WTC11 (cell line): ENCODE results near the gene CRYBB2. TPM values are rescaled to one million over a fixed set of nuclear protein-coding genes. Genes with fewer than 3 reads are reported as not detected.

Source experiments
- ATAC-seq: fragments of 200-7000 bp; cut with Tn5 transposase; 2 replicates; pipeline ENCODE4 v1.10.0; 2021; ENCODE audit warnings: mild to moderate bottlenecking, moderate library complexity
- CTCF ChIA-PET: fragments of 300-600 bp; sonication (Branson Sonifier 250); formaldehyde crosslinking; loops from one replicate; lab custom pipeline; 2021; ENCODE audit warnings: antibody characterized with exemption; lab: Charles Lee
- POLR2A ChIA-PET: fragments of 350-600 bp; sonication (Branson Sonifier 250); formaldehyde crosslinking; loops from one replicate; lab custom pipeline; 2021; ENCODE audit warnings: antibody characterized with exemption; lab: Charles Lee
- DNase-seq: peaks from one replicate; pipeline ENCODE4 v3.0.0; 2021; ENCODE audit warnings: low spot score
- H3K27ac Mint-ChIP-seq: 2 replicates; pipeline ENCODE4 v1.8.0; 2021; ENCODE audit warnings: mixed read lengths
- H3K27me3 Mint-ChIP-seq: 2 replicates; pipeline ENCODE4 v1.8.0; 2021; ENCODE audit warnings: low read depth, mild to moderate bottlenecking, moderate library complexity, mixed read lengths
- H3K36me3 Mint-ChIP-seq: 2 replicates; pipeline ENCODE4 v1.8.0; 2021; ENCODE audit warnings: mixed read lengths
- H3K4me1 Mint-ChIP-seq: 2 replicates; pipeline ENCODE4 v1.8.0; 2022; ENCODE audit warnings: mixed read lengths
- H3K4me3 Mint-ChIP-seq: 2 replicates; pipeline ENCODE4 v1.8.0; 2021; ENCODE audit warnings: mild to moderate bottlenecking, moderate library complexity, mixed read lengths
- H3K9me3 Mint-ChIP-seq: 2 replicates; pipeline ENCODE4 v1.8.0; 2021; ENCODE audit warnings: mixed read lengths
- CBFB ChIP-seq: sonication (generic); formaldehyde crosslinking; IDR thresholded peaks from 2 replicates; pipeline ENCODE4 v1.8.1; 2022; ENCODE audit warnings: mild to moderate bottlenecking, low read depth, missing genetic modification reagents
- ESRRA ChIP-seq: sonication (generic); formaldehyde crosslinking; IDR thresholded peaks from 2 replicates; pipeline ENCODE4 v1.8.1; 2022; ENCODE audit warnings: mild to moderate bottlenecking, missing genetic modification reagents, borderline replicate concordance
- ETV6 ChIP-seq: sonication (generic); formaldehyde crosslinking; IDR thresholded peaks from 2 replicates; pipeline ENCODE4 v1.8.1; 2022; ENCODE audit warnings: mild to moderate bottlenecking, missing genetic modification reagents
- FOXK1 ChIP-seq: sonication (generic); formaldehyde crosslinking; IDR thresholded peaks from 2 replicates; pipeline ENCODE4 v1.8.0; 2022; ENCODE audit warnings: mild to moderate bottlenecking, moderate library complexity, missing genetic modification reagents
- FOXP1 ChIP-seq: sonication (generic); formaldehyde crosslinking; IDR thresholded peaks from 2 replicates; pipeline ENCODE4 v1.8.0; 2022; ENCODE audit warnings: missing genetic modification reagents, mild to moderate bottlenecking, moderate library complexity, borderline replicate concordance
- GRHL2 ChIP-seq: fragments of 250-450 bp; sonication (Bioruptor Pico); IDR thresholded peaks from 2 replicates; pipeline ENCODE4 v1.8.0; 2022; ENCODE audit warnings: mild to moderate bottlenecking, moderate library complexity; ENCODE audit not compliant: insufficient replicate concordance, severe bottlenecking
- GTF2I ChIP-seq: fragments of 250-450 bp; sonication (Bioruptor Pico); conservative IDR thresholded peaks from 2 replicates; pipeline ENCODE4 v1.4.0; 2021; ENCODE audit warnings: mild to moderate bottlenecking
- JUN ChIP-seq: sonication (generic); formaldehyde crosslinking; IDR thresholded peaks from 2 replicates; pipeline ENCODE4 v1.8.0; 2023; ENCODE audit warnings: mild to moderate bottlenecking, missing genetic modification reagents
- PRRX2 ChIP-seq: fragments of 250-450 bp; sonication (Bioruptor Pico); IDR thresholded peaks from 2 replicates; pipeline ENCODE4 v1.8.0; 2021; ENCODE audit warnings: mild to moderate bottlenecking
- SMAD3 ChIP-seq: sonication (generic); formaldehyde crosslinking; IDR thresholded peaks from 2 replicates; pipeline ENCODE4 v1.8.0; 2022; ENCODE audit warnings: missing genetic modification reagents, mild to moderate bottlenecking, borderline replicate concordance
- TEAD1 ChIP-seq: sonication (generic); formaldehyde crosslinking; IDR thresholded peaks from 2 replicates; pipeline ENCODE4 v1.8.0; 2022; ENCODE audit warnings: mild to moderate bottlenecking, missing genetic modification reagents
- TP53 ChIP-seq: sonication (generic); formaldehyde crosslinking; IDR thresholded peaks from 2 replicates; pipeline ENCODE4 v1.8.1; 2023; ENCODE audit warnings: mild to moderate bottlenecking, missing genetic modification reagents
- ZBTB21 ChIP-seq: sonication (generic); formaldehyde crosslinking; IDR thresholded peaks from 2 replicates; pipeline ENCODE4 v1.8.1; 2023; ENCODE audit warnings: mild to moderate bottlenecking, missing genetic modification reagents, borderline replicate concordance
- ZNF138 ChIP-seq: sonication (generic); formaldehyde crosslinking; conservative IDR thresholded peaks from 2 replicates; pipeline ENCODE4 v1.8.1; 2022; ENCODE audit warnings: mild to moderate bottlenecking, moderate library complexity, missing genetic modification reagents
- ZNF219 ChIP-seq: sonication (generic); formaldehyde crosslinking; IDR thresholded peaks from 2 replicates; pipeline ENCODE4 v1.8.0; 2023; ENCODE audit warnings: missing genetic modification reagents, mild to moderate bottlenecking, borderline replicate concordance
- ZNF232 ChIP-seq: sonication (generic); formaldehyde crosslinking; IDR thresholded peaks from 2 replicates; pipeline ENCODE4 v1.8.0; 2022; ENCODE audit warnings: mild to moderate bottlenecking, missing genetic modification reagents
- total RNA-seq: library from RNA; stranded (reverse); gene quantifications from 3 replicates; pipeline ENCODE4 v1.2.3, GENCODE V29; 2021
- TF ChIP-seq, protein P1 (sequence below): sonication (generic); formaldehyde crosslinking; IDR thresholded peaks from 2 replicates; pipeline ENCODE4 v1.8.0; 2022; ENCODE audit warnings: missing genetic modification reagents
- TF ChIP-seq, protein P2 (sequence below): sonication (generic); formaldehyde crosslinking; IDR thresholded peaks from 2 replicates; pipeline ENCODE4 v1.8.0; 2023; ENCODE audit warnings: missing genetic modification reagents
- TF ChIP-seq, protein P3 (sequence below): fragments of 250-450 bp; sonication (Bioruptor Pico); IDR thresholded peaks from 2 replicates; pipeline ENCODE4 v1.9.0; 2021; ENCODE audit warnings: mild to moderate bottlenecking
- TF ChIP-seq, protein P4 (sequence below): sonication (generic); formaldehyde crosslinking; IDR thresholded peaks from 2 replicates; pipeline ENCODE4 v1.8.1; 2022; ENCODE audit warnings: low read depth, mild to moderate bottlenecking, moderate library complexity, missing genetic modification reagents, borderline replicate concordance
- TF ChIP-seq, protein P5 (sequence below): sonication (generic); formaldehyde crosslinking; IDR thresholded peaks from 2 replicates; pipeline ENCODE4 v1.8.1; 2022; ENCODE audit warnings: mild to moderate bottlenecking, moderate library complexity, missing genetic modification reagents
- TF ChIP-seq, protein P6 (sequence below): sonication (generic); formaldehyde crosslinking; IDR thresholded peaks from 2 replicates; pipeline ENCODE4 v1.8.0; 2022; ENCODE audit warnings: mild to moderate bottlenecking, missing genetic modification reagents
- TF ChIP-seq, protein P7 (sequence below): sonication (generic); formaldehyde crosslinking; IDR thresholded peaks from 2 replicates; pipeline ENCODE4 v1.8.0; 2022; ENCODE audit warnings: mild to moderate bottlenecking, missing genetic modification reagents

Gene CRYBB2
- total RNA-seq, 1 experiment from 2014 or later, result 0.28 TPM

DNA sequence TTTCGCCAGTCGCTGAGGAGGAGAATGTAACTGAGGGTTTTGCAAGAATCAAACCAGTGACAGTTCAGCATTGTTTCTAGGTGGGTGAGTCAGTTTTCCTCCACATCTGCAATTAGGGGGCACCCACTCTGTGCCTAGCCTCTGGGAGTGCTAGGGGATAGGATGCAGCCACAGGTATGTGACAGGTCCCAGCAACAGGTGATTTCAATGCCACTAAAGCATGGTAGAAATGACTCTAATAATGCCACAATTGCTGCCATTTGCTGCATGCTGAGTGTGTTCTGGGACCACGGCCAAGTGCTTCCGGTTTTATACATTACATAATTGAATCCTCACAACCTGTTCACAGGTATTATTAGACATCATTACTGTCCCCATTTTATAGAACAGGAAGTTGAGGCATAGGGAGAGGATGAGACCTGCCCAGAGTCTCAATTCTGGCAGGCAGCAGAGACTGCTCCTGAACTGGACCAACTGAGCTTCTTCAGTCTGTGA, 556 bp downstream of the CRYBB2 start:
- H3K4me1 Mint-ChIP-seq, result no peaks in the 10 kb centered on the region
- H3K9me3 Mint-ChIP-seq, result peaks cover 13% of the 10 kb centered on the region
- H3K27ac Mint-ChIP-seq, result no peak overlapping the region
- H3K4me3 Mint-ChIP-seq, result no peak overlapping the region
- POLR2A ChIA-PET, result no interaction called here
- no peaks in the 10 kb centered on the region for H3K36me3 Mint-ChIP-seq
- DNase-seq, result no peak
- peaks cover 10% of the 10 kb centered on the region for H3K27me3 Mint-ChIP-seq
- TF ChIP-seq TP53 (CRISPR knock-in tag), result no peak
- no peak for TF ChIP-seq JUN (CRISPR knock-in tag)
- TF ChIP-seq ETV6, result no peak
- no peak for TF ChIP-seq ZNF232 (CRISPR knock-in tag)
- CTCF ChIA-PET, result no interaction called here
- ATAC-seq, result no peak

DNA sequence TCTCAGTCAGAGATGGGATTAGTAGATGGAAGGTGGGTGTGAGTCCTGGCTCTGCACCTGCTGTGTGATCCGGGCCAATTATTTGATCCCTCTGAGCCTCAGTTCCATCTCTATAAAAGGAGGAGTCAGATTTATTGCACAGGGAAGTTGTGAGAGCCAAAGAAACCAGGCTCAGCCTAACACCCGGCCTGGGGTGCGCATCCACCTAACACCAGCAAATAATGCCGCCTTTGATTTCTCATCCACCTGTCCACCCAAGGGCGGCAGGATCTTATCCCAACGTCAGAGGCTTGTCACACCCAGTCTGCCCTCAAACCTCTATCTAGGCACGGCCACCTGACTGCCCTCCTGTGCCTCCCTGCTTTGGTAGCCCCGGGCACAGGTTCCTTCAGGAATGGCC, 2.4 kb downstream of the CRYBB2 start:
- no peak overlapping the region for H3K4me3 Mint-ChIP-seq
- DNase-seq (no peak), ATAC-seq (no peak)
- H3K4me1 Mint-ChIP-seq, result no peaks in the 10 kb centered on the region
- no peak overlapping the region for H3K27ac Mint-ChIP-seq
- CTCF ChIA-PET, result no interaction called here
- no peaks in the 10 kb centered on the region; the same call in none of the 2 replicates for H3K27me3 Mint-ChIP-seq
- H3K36me3 Mint-ChIP-seq, result no peaks in the 10 kb centered on the region
- POLR2A ChIA-PET, result no interaction called here
- H3K9me3 Mint-ChIP-seq, result no peaks in the 10 kb centered on the region
- TF ChIP-seq GTF2I (CRISPR knock-in tag) (no peak), PRRX2 (CRISPR knock-in tag) (no peak), TEAD1 (CRISPR knock-in tag) (no peak), GRHL2 (CRISPR knock-in tag) (no peak), CBFB (no peak), ZBTB21 (no peak), ZNF138 (CRISPR knock-in tag) (no peak), ESRRA (CRISPR knock-in tag) (no peak), SMAD3 (no peak)
- TF ChIP-seq, protein P1, sequence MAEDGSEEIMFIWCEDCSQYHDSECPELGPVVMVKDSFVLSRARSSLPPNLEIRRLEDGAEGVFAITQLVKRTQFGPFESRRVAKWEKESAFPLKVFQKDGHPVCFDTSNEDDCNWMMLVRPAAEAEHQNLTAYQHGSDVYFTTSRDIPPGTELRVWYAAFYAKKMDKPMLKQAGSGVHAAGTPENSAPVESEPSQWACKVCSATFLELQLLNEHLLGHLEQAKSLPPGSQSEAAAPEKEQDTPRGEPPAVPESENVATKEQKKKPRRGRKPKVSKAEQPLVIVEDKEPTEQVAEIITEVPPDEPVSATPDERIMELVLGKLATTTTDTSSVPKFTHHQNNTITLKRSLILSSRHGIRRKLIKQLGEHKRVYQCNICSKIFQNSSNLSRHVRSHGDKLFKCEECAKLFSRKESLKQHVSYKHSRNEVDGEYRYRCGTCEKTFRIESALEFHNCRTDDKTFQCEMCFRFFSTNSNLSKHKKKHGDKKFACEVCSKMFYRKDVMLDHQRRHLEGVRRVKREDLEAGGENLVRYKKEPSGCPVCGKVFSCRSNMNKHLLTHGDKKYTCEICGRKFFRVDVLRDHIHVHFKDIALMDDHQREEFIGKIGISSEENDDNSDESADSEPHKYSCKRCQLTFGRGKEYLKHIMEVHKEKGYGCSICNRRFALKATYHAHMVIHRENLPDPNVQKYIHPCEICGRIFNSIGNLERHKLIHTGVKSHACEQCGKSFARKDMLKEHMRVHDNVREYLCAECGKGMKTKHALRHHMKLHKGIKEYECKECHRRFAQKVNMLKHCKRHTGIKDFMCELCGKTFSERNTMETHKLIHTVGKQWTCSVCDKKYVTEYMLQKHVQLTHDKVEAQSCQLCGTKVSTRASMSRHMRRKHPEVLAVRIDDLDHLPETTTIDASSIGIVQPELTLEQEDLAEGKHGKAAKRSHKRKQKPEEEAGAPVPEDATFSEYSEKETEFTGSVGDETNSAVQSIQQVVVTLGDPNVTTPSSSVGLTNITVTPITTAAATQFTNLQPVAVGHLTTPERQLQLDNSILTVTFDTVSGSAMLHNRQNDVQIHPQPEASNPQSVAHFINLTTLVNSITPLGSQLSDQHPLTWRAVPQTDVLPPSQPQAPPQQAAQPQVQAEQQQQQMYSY (CRISPR knock-in tag), result no peak
- TF ChIP-seq, all 79 proteins: peak for 0

DNA sequence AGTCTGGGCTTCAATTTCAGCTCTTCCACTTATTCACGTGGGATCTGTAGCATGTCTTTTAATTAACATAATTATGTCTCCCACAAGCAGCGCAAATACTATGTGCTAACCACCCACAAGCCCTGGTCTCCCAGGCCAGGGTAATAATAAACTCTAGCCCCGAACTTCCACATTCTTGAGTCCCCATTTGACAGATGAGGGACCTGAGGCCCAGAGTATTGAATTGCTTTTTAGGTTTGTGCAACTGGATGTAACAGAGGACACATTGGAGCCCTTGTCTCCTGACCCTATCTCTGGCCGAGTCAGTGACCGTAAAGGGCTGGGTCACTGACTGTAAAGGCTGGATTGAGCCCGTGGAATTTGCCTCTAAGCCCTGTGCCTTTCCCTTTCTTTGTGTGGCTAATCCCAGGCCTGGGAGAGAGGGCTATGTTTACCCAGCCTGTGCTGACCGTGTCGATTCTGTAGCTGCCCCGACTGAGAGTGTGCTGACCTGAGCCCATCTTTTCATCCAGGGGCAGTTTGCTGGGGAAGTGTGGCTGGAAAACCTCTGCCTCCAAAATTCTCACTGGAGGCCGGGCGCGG, 3.9 kb downstream of the CRYBB2 start:
- ATAC-seq, result no peak
- H3K27ac Mint-ChIP-seq, result no peak overlapping the region
- TF ChIP-seq, protein P2, sequence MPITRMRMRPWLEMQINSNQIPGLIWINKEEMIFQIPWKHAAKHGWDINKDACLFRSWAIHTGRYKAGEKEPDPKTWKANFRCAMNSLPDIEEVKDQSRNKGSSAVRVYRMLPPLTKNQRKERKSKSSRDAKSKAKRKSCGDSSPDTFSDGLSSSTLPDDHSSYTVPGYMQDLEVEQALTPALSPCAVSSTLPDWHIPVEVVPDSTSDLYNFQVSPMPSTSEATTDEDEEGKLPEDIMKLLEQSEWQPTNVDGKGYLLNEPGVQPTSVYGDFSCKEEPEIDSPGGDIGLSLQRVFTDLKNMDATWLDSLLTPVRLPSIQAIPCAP (CRISPR knock-in tag), result no peak
- TF ChIP-seq GTF2I (CRISPR knock-in tag), result no peak
- TF ChIP-seq, protein P3, sequence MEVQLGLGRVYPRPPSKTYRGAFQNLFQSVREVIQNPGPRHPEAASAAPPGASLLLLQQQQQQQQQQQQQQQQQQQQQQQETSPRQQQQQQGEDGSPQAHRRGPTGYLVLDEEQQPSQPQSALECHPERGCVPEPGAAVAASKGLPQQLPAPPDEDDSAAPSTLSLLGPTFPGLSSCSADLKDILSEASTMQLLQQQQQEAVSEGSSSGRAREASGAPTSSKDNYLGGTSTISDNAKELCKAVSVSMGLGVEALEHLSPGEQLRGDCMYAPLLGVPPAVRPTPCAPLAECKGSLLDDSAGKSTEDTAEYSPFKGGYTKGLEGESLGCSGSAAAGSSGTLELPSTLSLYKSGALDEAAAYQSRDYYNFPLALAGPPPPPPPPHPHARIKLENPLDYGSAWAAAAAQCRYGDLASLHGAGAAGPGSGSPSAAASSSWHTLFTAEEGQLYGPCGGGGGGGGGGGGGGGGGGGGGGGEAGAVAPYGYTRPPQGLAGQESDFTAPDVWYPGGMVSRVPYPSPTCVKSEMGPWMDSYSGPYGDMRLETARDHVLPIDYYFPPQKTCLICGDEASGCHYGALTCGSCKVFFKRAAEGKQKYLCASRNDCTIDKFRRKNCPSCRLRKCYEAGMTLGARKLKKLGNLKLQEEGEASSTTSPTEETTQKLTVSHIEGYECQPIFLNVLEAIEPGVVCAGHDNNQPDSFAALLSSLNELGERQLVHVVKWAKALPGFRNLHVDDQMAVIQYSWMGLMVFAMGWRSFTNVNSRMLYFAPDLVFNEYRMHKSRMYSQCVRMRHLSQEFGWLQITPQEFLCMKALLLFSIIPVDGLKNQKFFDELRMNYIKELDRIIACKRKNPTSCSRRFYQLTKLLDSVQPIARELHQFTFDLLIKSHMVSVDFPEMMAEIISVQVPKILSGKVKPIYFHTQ (CRISPR knock-in tag), result no peak
- no peak for TF ChIP-seq ZNF232 (CRISPR knock-in tag)
- TF ChIP-seq FOXK1 (CRISPR knock-in tag), result no peak
- no peak for TF ChIP-seq JUN (CRISPR knock-in tag)
- no peak for TF ChIP-seq ZNF219 (CRISPR knock-in tag)
- no peak for TF ChIP-seq FOXP1 (CRISPR knock-in tag)
- TF ChIP-seq, protein P4, sequence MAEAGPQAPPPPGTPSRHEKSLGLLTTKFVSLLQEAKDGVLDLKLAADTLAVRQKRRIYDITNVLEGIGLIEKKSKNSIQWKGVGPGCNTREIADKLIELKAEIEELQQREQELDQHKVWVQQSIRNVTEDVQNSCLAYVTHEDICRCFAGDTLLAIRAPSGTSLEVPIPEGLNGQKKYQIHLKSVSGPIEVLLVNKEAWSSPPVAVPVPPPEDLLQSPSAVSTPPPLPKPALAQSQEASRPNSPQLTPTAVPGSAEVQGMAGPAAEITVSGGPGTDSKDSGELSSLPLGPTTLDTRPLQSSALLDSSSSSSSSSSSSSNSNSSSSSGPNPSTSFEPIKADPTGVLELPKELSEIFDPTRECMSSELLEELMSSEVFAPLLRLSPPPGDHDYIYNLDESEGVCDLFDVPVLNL (CRISPR knock-in tag), result no peak
- TF ChIP-seq, protein P5, sequence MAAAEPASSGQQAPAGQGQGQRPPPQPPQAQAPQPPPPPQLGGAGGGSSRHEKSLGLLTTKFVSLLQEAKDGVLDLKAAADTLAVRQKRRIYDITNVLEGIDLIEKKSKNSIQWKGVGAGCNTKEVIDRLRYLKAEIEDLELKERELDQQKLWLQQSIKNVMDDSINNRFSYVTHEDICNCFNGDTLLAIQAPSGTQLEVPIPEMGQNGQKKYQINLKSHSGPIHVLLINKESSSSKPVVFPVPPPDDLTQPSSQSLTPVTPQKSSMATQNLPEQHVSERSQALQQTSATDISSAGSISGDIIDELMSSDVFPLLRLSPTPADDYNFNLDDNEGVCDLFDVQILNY (CRISPR knock-in tag), result no peak
- TF ChIP-seq, protein P6, sequence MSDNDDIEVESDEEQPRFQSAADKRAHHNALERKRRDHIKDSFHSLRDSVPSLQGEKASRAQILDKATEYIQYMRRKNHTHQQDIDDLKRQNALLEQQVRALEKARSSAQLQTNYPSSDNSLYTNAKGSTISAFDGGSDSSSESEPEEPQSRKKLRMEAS (CRISPR knock-in tag), result no peak
- TF ChIP-seq, protein P7, sequence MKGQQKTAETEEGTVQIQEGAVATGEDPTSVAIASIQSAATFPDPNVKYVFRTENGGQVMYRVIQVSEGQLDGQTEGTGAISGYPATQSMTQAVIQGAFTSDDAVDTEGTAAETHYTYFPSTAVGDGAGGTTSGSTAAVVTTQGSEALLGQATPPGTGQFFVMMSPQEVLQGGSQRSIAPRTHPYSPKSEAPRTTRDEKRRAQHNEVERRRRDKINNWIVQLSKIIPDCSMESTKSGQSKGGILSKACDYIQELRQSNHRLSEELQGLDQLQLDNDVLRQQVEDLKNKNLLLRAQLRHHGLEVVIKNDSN (CRISPR knock-in tag), result no peak

More for the DNA sequence above, 3.9 kb downstream of the CRYBB2 start:
- no peak for DNase-seq
- no peak overlapping the region for H3K4me3 Mint-ChIP-seq
- ChIA-PET POLR2A (no interaction called here), CTCF (interaction anchor here (0.9 to 1.2 kb wide), 3 partner anchors 21 to 142 kb away, joined by 3 to 5 read pairs (median 4); no protein-coding TSS in a partner anchor)
- no peaks in the 10 kb centered on the region for H3K9me3 Mint-ChIP-seq
- H3K36me3 Mint-ChIP-seq, result no peaks in the 10 kb centered on the region
- H3K4me1 Mint-ChIP-seq, result no peaks in the 10 kb centered on the region
- no peaks in the 10 kb centered on the region; the same call in none of the 2 replicates for H3K27me3 Mint-ChIP-seq
